GM12878 (cell line): ENCODE measurements around the gene CYP3A7. TPM values are rescaled to one million over a fixed set of nuclear protein-coding genes. Genes with fewer than 3 reads are reported as not detected.

ENCODE experiments used
- ATAC-seq: fragments of 200-7000 bp; cut with Tn5 transposase; 3 replicates; pipeline ENCODE4 v1.9.1; 2020; ENCODE audit warnings: mild to moderate bottlenecking, moderate library complexity
- BruUV-seq: library from RNA; stranded (reverse); fragments of 400-500 nt; replicated peaks from 2 replicates; lab custom pipeline; 2021; lab: Mats Ljungman, UMichigan
- CTCF ChIA-PET: fragments of 300-600 bp; sonication (Branson Sonifier 250); formaldehyde crosslinking; extraction: SDS; loops from one replicate; lab custom pipeline; 2021; ENCODE audit warnings: inconsistent platforms; lab: Yijun Ruan, JAX
- POLR2A ChIA-PET: fragments of 350-600 bp; formaldehyde crosslinking; extraction: SDS; loops from one replicate; lab custom pipeline; 2021; ENCODE audit warnings: inconsistent platforms; lab: Charles Lee
- RAD21 ChIA-PET: fragments of 300-600 bp; sonication (Branson Sonifier 250); formaldehyde crosslinking; loops from one replicate; lab custom pipeline; 2023; ENCODE audit warnings: antibody characterized with exemption; ENCODE audit not compliant: unreplicated experiment; lab: Charles Lee
- SMC1A ChIA-PET: fragments of 300-600 bp; sonication (Branson Sonifier 250); formaldehyde crosslinking; loops from one replicate; lab custom pipeline; 2023; ENCODE audit not compliant: unreplicated experiment, uncharacterized antibody; lab: Charles Lee
- DNase-seq: peaks from one replicate; pipeline ENCODE4 v3.0.0-alpha.2; 2011; ENCODE audit warnings: low read depth, low spot score
- FAIRE-seq: peaks from 3 replicates; lab custom pipeline; 2011; peaks lifted over from hg19 to GRCh38; lab: Jason Lieb, UNC
- H2AFZ ChIP-seq: 2 replicates; pipeline ENCODE4 v1.6.0; 2011; ENCODE audit warnings: low read depth, low read length, control low read depth; ENCODE audit not compliant: control insufficient read depth
- H3K27ac ChIP-seq: 2 replicates; pipeline ENCODE4 v1.5.1; 2011; ENCODE audit warnings: control low read depth; ENCODE audit not compliant: control insufficient read depth, insufficient read depth
- H3K27me3 ChIP-seq, 2 experiments: replicated peaks in 1 of 2; 2 replicates each; pipeline versions ENCODE4 v1.6.0 to v1.6.1; 2011; ENCODE audit warnings: low read length in 1 of 2; ENCODE audit not compliant: control insufficient read depth in 2 of 2, insufficient read depth in 2 of 2
- H3K36me3 ChIP-seq, 2 experiments: 2 replicates each; pipeline ENCODE4 v1.5.1; 2011; ENCODE audit warnings: low read length in 1 of 2; ENCODE audit not compliant: control insufficient read depth in 2 of 2, insufficient read depth in 2 of 2
- H3K4me1 ChIP-seq: 2 replicates; pipeline ENCODE4 v1.6.1; 2011; ENCODE audit warnings: mild to moderate bottlenecking, low read length, moderate library complexity, mixed read lengths; ENCODE audit not compliant: control insufficient read depth, insufficient read depth
- H3K4me2 ChIP-seq: 2 replicates; pipeline ENCODE4 v1.6.0; 2011; ENCODE audit warnings: control low read depth; ENCODE audit not compliant: control insufficient read depth, insufficient read depth
- H3K4me3 ChIP-seq: fragments of 200-600 bp; sonication (generic); 2 replicates; pipeline ENCODE4 v1.5.1; 2016
- H3K79me2 ChIP-seq: 2 replicates; pipeline ENCODE4 v1.6.0; 2011; ENCODE audit warnings: low read length; ENCODE audit not compliant: control insufficient read depth, insufficient read depth
- H3K9ac ChIP-seq: 2 replicates; pipeline ENCODE4 v1.8.0; 2011; ENCODE audit warnings: low read length, control low read depth, mixed read lengths; ENCODE audit not compliant: control insufficient read depth, insufficient read depth
- H3K9me3 ChIP-seq: replicated peaks from 3 replicates; pipeline ENCODE4 v1.5.1; 2011; ENCODE audit warnings: mild to moderate bottlenecking, low read length; ENCODE audit not compliant: control insufficient read depth, insufficient read depth
- H4K20me1 ChIP-seq: 2 replicates; pipeline ENCODE4 v1.6.0; 2011; ENCODE audit not compliant: control insufficient read depth, insufficient read depth
- BRCA1 ChIP-seq: IDR thresholded peaks from 2 replicates; pipeline ENCODE4 v1.6.1; 2011; ENCODE audit warnings: low read depth, low read length, improper control_type of control experiment
- EZH2 ChIP-seq: IDR thresholded peaks from 2 replicates; pipeline ENCODE4 v1.6.1; 2012; ENCODE audit warnings: low read depth, mild to moderate bottlenecking, control low read depth, inconsistent platforms, low read length, borderline replicate concordance; ENCODE audit not compliant: control insufficient read depth
- FOXK2 ChIP-seq: fragments of 450-650 bp; IDR thresholded peaks from 2 replicates; pipeline ENCODE4 v1.6.1; 2017; ENCODE audit warnings: mild to moderate bottlenecking, moderate library complexity
- HCFC1 ChIP-seq: fragments of 150-350 bp; IDR thresholded peaks from 2 replicates; pipeline ENCODE4 v1.6.1; 2014; ENCODE audit warnings: low read length
- HDGF ChIP-seq: fragments of 450-650 bp; IDR thresholded peaks from 2 replicates; pipeline ENCODE4 v1.6.1; 2016; ENCODE audit warnings: antibody characterized with exemption
- KAT2A ChIP-seq: conservative IDR thresholded peaks from 2 replicates; pipeline ENCODE4 v1.6.1; 2011; ENCODE audit warnings: low read depth, low read length; ENCODE audit not compliant: control insufficient read depth
- MXI1 ChIP-seq: fragments of 150-350 bp; IDR thresholded peaks from 2 replicates; pipeline ENCODE4 v1.6.1; 2011; ENCODE audit warnings: low read depth, mild to moderate bottlenecking, inconsistent platforms, low read length, improper control_type of control experiment
- RAD21 ChIP-seq: IDR thresholded peaks from 2 replicates; pipeline ENCODE4 v1.6.1; 2011; ENCODE audit warnings: mild to moderate bottlenecking, low read depth, low read length, moderate library complexity; ENCODE audit not compliant: insufficient read depth
- RB1 ChIP-seq: fragments of 450-650 bp; formaldehyde crosslinking; IDR thresholded peaks from 2 replicates; pipeline ENCODE4 v1.6.1; 2017; ENCODE audit warnings: mild to moderate bottlenecking, borderline replicate concordance
- RELA ChIP-seq: fragments of 450-650 bp; IDR thresholded peaks from 2 replicates; pipeline ENCODE4 v1.8.0; 2014; ENCODE audit warnings: borderline replicate concordance; ENCODE audit not compliant: partially characterized antibody
- SIN3A ChIP-seq: IDR thresholded peaks from 2 replicates; pipeline ENCODE4 v1.6.1; 2012; ENCODE audit warnings: low read depth, low read length, improper control_type of control experiment
- SIX5 ChIP-seq: IDR thresholded peaks from 2 replicates; pipeline ENCODE4 v1.6.1; 2011; ENCODE audit warnings: mild to moderate bottlenecking, low read depth, low read length, moderate library complexity; ENCODE audit not compliant: severe bottlenecking
- STAT3 ChIP-seq: IDR thresholded peaks from 2 replicates; pipeline ENCODE4 v1.6.1; 2011; ENCODE audit warnings: low read depth, low read length, improper control_type of control experiment
- YBX1 ChIP-seq: fragments of 450-650 bp; IDR thresholded peaks from 2 replicates; pipeline ENCODE4 v1.6.1; 2016; ENCODE audit warnings: antibody characterized with exemption
- in situ Hi-C: fragments of 300-500 bp; cut with MboI; formaldehyde crosslinking; loops from 9 replicates; pipeline ENCODE4 v1.14.3; 2018; ENCODE audit warnings: mixed read lengths
- intact Hi-C: fragments of 100-400 bp; cut with micrococcal nuclease; formaldehyde crosslinking; loops from one replicate; pipeline ENCODE4 v1.14.2; 2022; ENCODE audit not compliant: unreplicated experiment
- polyA plus RNA-seq, 11 experiments: library from polyadenylated mRNA; depleted of rRNA in 4 of 11; unstranded in 6 of 11; stranded (reverse) in 5 of 11; fragments of >200 nt; fragmentation: Nextera tagmentation in 4 of 11; fragmentation: Illumina TruSeq in 1 of 11; extraction: Ambion mirVana in 4 of 11; extraction: Trizol in 1 of 11; gene quantifications; 1 replicate in 1 of 11; 2 replicates in 10 of 11; pipeline versions ENCODE4 v1.2.1 to v1.2.3, GENCODE V29; 2011 to 2016; ENCODE audit warnings: inconsistent platforms in 2 of 11, missing spikeins in 2 of 11, low read depth in 1 of 11
- total RNA-seq, 4 experiments: library from RNA; depleted of rRNA in 3 of 4; stranded (reverse); fragments of >200 nt in 3 of 4; fragmentation: Illumina TruSeq in 1 of 4; extraction: Trizol in 1 of 4; gene quantifications; 2 replicates each; pipeline versions ENCODE4 v1.2.1 to v1.2.3, GENCODE V29; 2013 to 2021
- TF ChIP-seq, protein P1 (sequence below): fragments of 450-650 bp; IDR thresholded peaks from 2 replicates; pipeline ENCODE4 v1.6.1; 2016; ENCODE audit warnings: mild to moderate bottlenecking
- TF ChIP-seq, protein P2 (sequence below): fragments of 450-650 bp; IDR thresholded peaks from 2 replicates; pipeline ENCODE4 v1.6.1; 2016; ENCODE audit warnings: mild to moderate bottlenecking, moderate library complexity, borderline replicate concordance

CYP3A7 gene
- total and polyA plus RNA-seq, 10 of the 15 experiments (the other 5 are each of a cell fraction or from before 2014, with no cell fraction given), result 0.05 to 0.11 (median 0.06) TPM; not detected in 7

DNA sequence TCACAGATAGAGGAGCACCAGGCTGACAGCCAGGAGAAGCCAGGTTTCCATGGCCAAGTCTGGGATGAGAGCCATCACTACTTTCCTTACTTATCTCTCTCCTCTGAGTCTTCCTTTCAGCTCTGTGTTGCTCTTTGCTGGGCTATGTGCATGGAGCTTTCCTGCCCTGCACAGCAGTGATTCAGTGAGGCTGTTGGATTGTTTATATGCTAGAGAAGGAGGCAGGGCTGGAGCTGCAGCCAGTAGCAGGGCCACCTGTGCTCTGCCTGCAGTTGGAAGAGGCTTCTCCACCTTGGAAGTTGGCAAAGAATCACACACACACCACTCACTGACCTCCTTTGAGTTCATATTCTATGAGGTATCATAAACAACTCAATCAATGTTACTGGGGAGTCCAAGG, 49.0 kb upstream of the CYP3A7 start, which contains the start of gene CYP3A4:
CYP3A4 (minus strand) TSS at position 178 of the 400 bp plus-strand sequence; CDS start at position 75, 103 bp downstream.
- Histone ChIP-seq H2AFZ (no peak within 1 kb of the TSS), H3K27ac (no peak within 1 kb of the TSS), H3K9me3 (no peaks in the 10 kb centered on the region; the same call in 2 of the 3 replicates), H3K79me2 (no peaks in the 10 kb centered on the region), H3K4me3 (no peak within 1 kb of the TSS), H3K36me3 (no peaks in the 10 kb centered on the region), H3K9ac (no peak within 1 kb of the TSS), H3K4me1 (no peaks in the 10 kb centered on the region; the same call in 1 of the 2 replicates), H4K20me1 (no peaks in the 10 kb centered on the region), H3K27me3 (peaks cover 2 to 3% of the 10 kb centered on the region in 2 experiments; a peak in 2 of 4 replicates), H3K4me2 (no peak within 1 kb of the TSS)
- DNase-seq (no peak), ATAC-seq (no peak), FAIRE-seq (no peak)
- SMC1A ChIA-PET, result no interaction called here
- intact Hi-C loops, result no loop called here
- RAD21 ChIA-PET, result no interaction called here
- in situ Hi-C loops, result no loop called here
- BruUV-seq, result no TSS peak
- CTCF ChIA-PET, result no interaction called here
- POLR2A ChIA-PET, result no interaction called here
- TF ChIP-seq RAD21 (no peak), YBX1 (no peak), HCFC1 (no peak), FOXK2 (no peak), SIX5 (no peak), EZH2 (no peak), BRCA1 (no peak), RB1 (no peak), SIN3A (no peak), MXI1 (no peak), STAT3 (no peak), HDGF (no peak), KAT2A (no peak), RELA (no peak)
- TF ChIP-seq, protein P1, sequence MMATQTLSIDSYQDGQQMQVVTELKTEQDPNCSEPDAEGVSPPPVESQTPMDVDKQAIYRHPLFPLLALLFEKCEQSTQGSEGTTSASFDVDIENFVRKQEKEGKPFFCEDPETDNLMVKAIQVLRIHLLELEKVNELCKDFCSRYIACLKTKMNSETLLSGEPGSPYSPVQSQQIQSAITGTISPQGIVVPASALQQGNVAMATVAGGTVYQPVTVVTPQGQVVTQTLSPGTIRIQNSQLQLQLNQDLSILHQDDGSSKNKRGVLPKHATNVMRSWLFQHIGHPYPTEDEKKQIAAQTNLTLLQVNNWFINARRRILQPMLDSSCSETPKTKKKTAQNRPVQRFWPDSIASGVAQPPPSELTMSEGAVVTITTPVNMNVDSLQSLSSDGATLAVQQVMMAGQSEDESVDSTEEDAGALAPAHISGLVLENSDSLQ, result no peak
- TF ChIP-seq, protein P2, sequence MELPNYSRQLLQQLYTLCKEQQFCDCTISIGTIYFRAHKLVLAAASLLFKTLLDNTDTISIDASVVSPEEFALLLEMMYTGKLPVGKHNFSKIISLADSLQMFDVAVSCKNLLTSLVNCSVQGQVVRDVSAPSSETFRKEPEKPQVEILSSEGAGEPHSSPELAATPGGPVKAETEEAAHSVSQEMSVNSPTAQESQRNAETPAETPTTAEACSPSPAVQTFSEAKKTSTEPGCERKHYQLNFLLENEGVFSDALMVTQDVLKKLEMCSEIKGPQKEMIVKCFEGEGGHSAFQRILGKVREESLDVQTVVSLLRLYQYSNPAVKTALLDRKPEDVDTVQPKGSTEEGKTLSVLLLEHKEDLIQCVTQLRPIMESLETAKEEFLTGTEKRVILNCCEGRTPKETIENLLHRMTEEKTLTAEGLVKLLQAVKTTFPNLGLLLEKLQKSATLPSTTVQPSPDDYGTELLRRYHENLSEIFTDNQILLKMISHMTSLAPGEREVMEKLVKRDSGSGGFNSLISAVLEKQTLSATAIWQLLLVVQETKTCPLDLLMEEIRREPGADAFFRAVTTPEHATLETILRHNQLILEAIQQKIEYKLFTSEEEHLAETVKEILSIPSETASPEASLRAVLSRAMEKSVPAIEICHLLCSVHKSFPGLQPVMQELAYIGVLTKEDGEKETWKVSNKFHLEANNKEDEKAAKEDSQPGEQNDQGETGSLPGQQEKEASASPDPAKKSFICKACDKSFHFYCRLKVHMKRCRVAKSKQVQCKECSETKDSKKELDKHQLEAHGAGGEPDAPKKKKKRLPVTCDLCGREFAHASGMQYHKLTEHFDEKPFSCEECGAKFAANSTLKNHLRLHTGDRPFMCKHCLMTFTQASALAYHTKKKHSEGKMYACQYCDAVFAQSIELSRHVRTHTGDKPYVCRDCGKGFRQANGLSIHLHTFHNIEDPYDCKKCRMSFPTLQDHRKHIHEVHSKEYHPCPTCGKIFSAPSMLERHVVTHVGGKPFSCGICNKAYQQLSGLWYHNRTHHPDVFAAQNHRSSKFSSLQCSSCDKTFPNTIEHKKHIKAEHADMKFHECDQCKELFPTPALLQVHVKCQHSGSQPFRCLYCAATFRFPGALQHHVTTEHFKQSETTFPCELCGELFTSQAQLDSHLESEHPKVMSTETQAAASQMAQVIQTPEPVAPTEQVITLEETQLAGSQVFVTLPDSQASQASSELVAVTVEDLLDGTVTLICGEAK, result no peak
